Stimulated activated memory B cell treated with anti-CD40 and anti-IgM and Interleukin-4, amounts not matched to agents 10 μg/mL and 1 μg/mL and 100 μg/mL, for 72 hours (primary cell): ENCODE data around the gene NCK1.

ENCODE experiments used
- ATAC-seq: fragments of 150-1000 bp; cut with Tn5 transposase; 2 replicates; pipeline ENCODE4 v1.10.0; 2021
- H3K27ac Mint-ChIP-seq: one replicate; pipeline ENCODE4 v1.8.0; 2022; ENCODE audit warnings: mild to moderate bottlenecking, mixed read lengths
- H3K27me3 Mint-ChIP-seq: one replicate; pipeline ENCODE4 v1.8.0; 2022; ENCODE audit warnings: mixed read lengths
- H3K36me3 Mint-ChIP-seq: one replicate; pipeline ENCODE4 v1.8.0; 2022; ENCODE audit warnings: mixed read lengths
- H3K4me1 Mint-ChIP-seq: one replicate; pipeline ENCODE4 v1.8.0; 2022; ENCODE audit warnings: mixed read lengths
- H3K4me3 Mint-ChIP-seq: one replicate; pipeline ENCODE4 v1.8.0; 2022; ENCODE audit warnings: mild to moderate bottlenecking, moderate library complexity, mixed read lengths
- H3K9me3 Mint-ChIP-seq: one replicate; pipeline ENCODE4 v1.8.0; 2022; ENCODE audit warnings: mixed read lengths

NCK1 gene

GRCh38 chr3:136861890-136862616, at the start of gene NCK1:
Gene NCK1 (plus strand): TSS chr3:136862208. CDS start chr3:136928002, 65,794 bp downstream.
- peak within 1 kb of the TSS; percentile 95 for H3K4me3 Mint-ChIP-seq
- peaks cover 2% of the 10 kb centered on the region for H3K9me3 Mint-ChIP-seq
- ATAC-seq = peak; percentile 99
- peak within 1 kb of the TSS; percentile 87 for H3K27ac Mint-ChIP-seq
- peaks cover 41% of the 10 kb centered on the region for H3K4me1 Mint-ChIP-seq
- peaks cover 25% of the 10 kb centered on the region for H3K36me3 Mint-ChIP-seq
- no peaks in the 10 kb centered on the region for H3K27me3 Mint-ChIP-seq

GRCh38 chr3:136817448-136817847, 44.6 kb upstream of the NCK1 start:
- Mint-ChIP-seq H3K4me3 (no peak overlapping the region), H3K36me3 (peaks cover 9% of the 10 kb centered on the region), H3K4me1 (peaks cover 21% of the 10 kb centered on the region), H3K27me3 (peaks cover 51% of the 10 kb centered on the region), H3K9me3 (peaks cover under 1% of the 10 kb centered on the region), H3K27ac (no peak overlapping the region)
- ATAC-seq = no peak

- H3K4me1 Mint-ChIP-seq = peaks cover 21% of the 10 kb centered on the region
- peak; percentile 82 for ATAC-seq
- peak overlapping the region; percentile 87 for H3K4me3 Mint-ChIP-seq
- peaks cover 5% of the 10 kb centered on the region for H3K9me3 Mint-ChIP-seq
- peak overlapping the region; percentile 44 for H3K27ac Mint-ChIP-seq
- H3K27me3 Mint-ChIP-seq = peaks cover 59% of the 10 kb centered on the region
- peaks cover 14% of the 10 kb centered on the region for H3K36me3 Mint-ChIP-seq
Observed at GRCh38 chr3:136818191-136818768, 43.7 kb upstream of the NCK1 start.

GRCh38 chr3:136818769-136819391, 43.1 kb upstream of the NCK1 start, which contains the start of gene SLC35G2:
Gene SLC35G2 (plus strand): TSS chr3:136819126. CDS start chr3:136854461, 35,335 bp downstream.
- H3K36me3 Mint-ChIP-seq = peaks cover 14% of the 10 kb centered on the region
- H3K4me3 Mint-ChIP-seq = peak within 1 kb of the TSS; percentile 87
- peaks cover 65% of the 10 kb centered on the region for H3K27me3 Mint-ChIP-seq
- peak within 1 kb of the TSS; percentile 44 for H3K27ac Mint-ChIP-seq
- peaks cover 21% of the 10 kb centered on the region for H3K4me1 Mint-ChIP-seq
- peaks cover 7% of the 10 kb centered on the region for H3K9me3 Mint-ChIP-seq
- ATAC-seq = peak; percentile 61

GRCh38 chr3:136819392-136819730, 42.6 kb upstream of the NCK1 start:
- Mint-ChIP-seq H3K4me3 (peak overlapping the region; percentile 87), H3K36me3 (peaks cover 19% of the 10 kb centered on the region), H3K9me3 (peaks cover 10% of the 10 kb centered on the region), H3K27me3 (peaks cover 70% of the 10 kb centered on the region), H3K4me1 (peaks cover 21% of the 10 kb centered on the region), H3K27ac (peak overlapping the region; percentile 44)
- peak; percentile 52 for ATAC-seq

GRCh38 chr3:136819731-136820679, 42.0 kb upstream of the NCK1 start:
- ATAC-seq = peak; percentile 40
- Mint-ChIP-seq H3K27ac (peak overlapping the region; percentile 44), H3K4me3 (peak overlapping the region; percentile 87), H3K27me3 (peaks cover 74% of the 10 kb centered on the region), H3K9me3 (peaks cover 11% of the 10 kb centered on the region), H3K4me1 (peaks cover 21% of the 10 kb centered on the region), H3K36me3 (peaks cover 21% of the 10 kb centered on the region)

GRCh38 chr3:136831461-136831860, 30.5 kb upstream of the NCK1 start:
- Mint-ChIP-seq H3K27me3 (peaks cover 69% of the 10 kb centered on the region), H3K4me1 (no peaks in the 10 kb centered on the region), H3K9me3 (peaks cover 9% of the 10 kb centered on the region), H3K36me3 (peaks cover 5% of the 10 kb centered on the region), H3K4me3 (no peak overlapping the region), H3K27ac (no peak overlapping the region)
- ATAC-seq = no peak

- Mint-ChIP-seq H3K36me3 (peaks cover 11% of the 10 kb centered on the region), H3K27me3 (peaks cover 32% of the 10 kb centered on the region), H3K4me3 (no peak overlapping the region), H3K27ac (no peak overlapping the region), H3K9me3 (no peaks in the 10 kb centered on the region), H3K4me1 (no peaks in the 10 kb centered on the region)
- no peak for ATAC-seq
Observed at GRCh38 chr3:136835089-136835812, 26.8 kb upstream of the NCK1 start.

GRCh38 chr3:136835813-136836510, 26.0 kb upstream of the NCK1 start:
- H3K27ac Mint-ChIP-seq = no peak overlapping the region
- peaks cover 16% of the 10 kb centered on the region for H3K36me3 Mint-ChIP-seq
- peaks cover 25% of the 10 kb centered on the region for H3K27me3 Mint-ChIP-seq

GRCh38 chr3:136836511-136837156, 25.4 kb upstream of the NCK1 start:
- Mint-ChIP-seq H3K27ac (no peak overlapping the region), H3K4me1 (no peaks in the 10 kb centered on the region), H3K36me3 (peaks cover 16% of the 10 kb centered on the region), H3K27me3 (peaks cover 18% of the 10 kb centered on the region), H3K9me3 (no peaks in the 10 kb centered on the region), H3K4me3 (no peak overlapping the region)
- no peak for ATAC-seq

More at GRCh38 chr3:136835813-136836510, 26.0 kb upstream of the NCK1 start:
- ATAC-seq = no peak
- Mint-ChIP-seq H3K9me3 (no peaks in the 10 kb centered on the region), H3K4me1 (no peaks in the 10 kb centered on the region), H3K4me3 (no peak overlapping the region)

- no peak overlapping the region for H3K4me3 Mint-ChIP-seq
- H3K27me3 Mint-ChIP-seq = no peaks in the 10 kb centered on the region
- H3K27ac Mint-ChIP-seq = no peak overlapping the region
- no peaks in the 10 kb centered on the region for H3K9me3 Mint-ChIP-seq
- H3K36me3 Mint-ChIP-seq = peaks cover 34% of the 10 kb centered on the region
- no peaks in the 10 kb centered on the region for H3K4me1 Mint-ChIP-seq
- no peak for ATAC-seq
Observed at GRCh38 chr3:136838641-136839555, 23.1 kb upstream of the NCK1 start.

GRCh38 chr3:136839556-136839931, 22.5 kb upstream of the NCK1 start:
- Mint-ChIP-seq H3K36me3 (peaks cover 37% of the 10 kb centered on the region), H3K27me3 (no peaks in the 10 kb centered on the region), H3K4me3 (no peak overlapping the region), H3K9me3 (no peaks in the 10 kb centered on the region), H3K4me1 (no peaks in the 10 kb centered on the region), H3K27ac (no peak overlapping the region)
- no peak for ATAC-seq

GRCh38 chr3:136840252-136840651, 21.8 kb upstream of the NCK1 start:
- Mint-ChIP-seq H3K4me3 (no peak overlapping the region), H3K36me3 (peaks cover 41% of the 10 kb centered on the region), H3K27ac (peak overlapping the region; percentile 31), H3K4me1 (no peaks in the 10 kb centered on the region), H3K27me3 (no peaks in the 10 kb centered on the region), H3K9me3 (no peaks in the 10 kb centered on the region)
- ATAC-seq = no peak
